IMR-90 (cell line): ENCODE results near the gene ASMTL. TPM values are rescaled to one million over a fixed set of nuclear protein-coding genes. Genes with fewer than 3 reads are reported as not detected.

Source experiments
- ATAC-seq: fragments of 200-7000 bp; cut with Tn5 transposase; 2 replicates; pipeline ENCODE4 v1.9.1; 2020; ENCODE audit warnings: low read depth, mild to moderate bottlenecking, moderate library complexity
- BruUV-seq: library from RNA; stranded (reverse); fragments of 400-500 nt; replicated peaks from 2 replicates; lab custom pipeline; 2021; lab: Mats Ljungman, UMichigan
- CTCF ChIA-PET: fragments of 300-600 bp; formaldehyde crosslinking; extraction: SDS; loops from one replicate; lab custom pipeline; 2021; ENCODE audit warnings: antibody characterized with exemption; lab: Yijun Ruan, JAX
- POLR2A ChIA-PET: fragments of 300-600 bp; sonication (Branson Sonifier 250); formaldehyde crosslinking; loops from one replicate; lab custom pipeline; 2022; ENCODE audit warnings: antibody characterized with exemption; ENCODE audit not compliant: unreplicated experiment; lab: Charles Lee
- DNase-seq: peaks from one replicate; pipeline ENCODE4 v3.0.0; 2013
- H2AFZ ChIP-seq: replicated peaks from 2 replicates; pipeline ENCODE3; 2013; ENCODE audit warnings: low read length, mild to moderate bottlenecking; ENCODE audit not compliant: poor library complexity
- H2AK5ac ChIP-seq: 2 replicates; pipeline ENCODE4 v1.6.1; 2013; ENCODE audit warnings: low read depth, low read length, inconsistent platforms
- H2AK9ac ChIP-seq: replicated peaks from 2 replicates; pipeline ENCODE3; 2013; ENCODE audit warnings: mild to moderate bottlenecking, low read depth, low read length, moderate library complexity; ENCODE audit not compliant: poor library complexity
- H2BK120ac ChIP-seq: 2 replicates; pipeline ENCODE4 v1.6.1; 2013; ENCODE audit warnings: low read depth, low read length, inconsistent platforms
- H2BK15ac ChIP-seq: 3 replicates; pipeline ENCODE4 v1.6.1; 2013; ENCODE audit warnings: low read depth, low read length, inconsistent platforms
- H2BK20ac ChIP-seq: 2 replicates; pipeline ENCODE4 v1.6.1; 2013; ENCODE audit warnings: low read depth, mild to moderate bottlenecking, inconsistent platforms, low read length, moderate library complexity
- H2BK5ac ChIP-seq: 2 replicates; pipeline ENCODE4 v1.6.1; 2013; ENCODE audit warnings: mild to moderate bottlenecking, low read depth, low read length, inconsistent platforms; ENCODE audit not compliant: poor library complexity, severe bottlenecking
- H3K14ac ChIP-seq: replicated peaks from 2 replicates; pipeline ENCODE4 v1.6.1; 2013; ENCODE audit warnings: low read depth, low read length, inconsistent platforms
- H3K18ac ChIP-seq: 2 replicates; pipeline ENCODE4 v1.6.1; 2013; ENCODE audit warnings: low read depth, low read length, control low read depth
- H3K23ac ChIP-seq: 2 replicates; pipeline ENCODE4 v1.6.1; 2013; ENCODE audit warnings: low read depth, low read length, inconsistent platforms
- H3K27ac ChIP-seq: 2 replicates; pipeline ENCODE4 v1.5.1; 2013; ENCODE audit warnings: mild to moderate bottlenecking, control low read depth, low read length; ENCODE audit not compliant: insufficient read depth
- H3K27me3 ChIP-seq: 2 replicates; pipeline ENCODE4 v1.6.1; 2013; ENCODE audit warnings: low read length; ENCODE audit not compliant: control insufficient read depth, insufficient read depth
- H3K36me3 ChIP-seq: 2 replicates; pipeline ENCODE4 v1.6.1; 2013; ENCODE audit warnings: low read length, mixed read lengths; ENCODE audit not compliant: control insufficient read depth, insufficient read depth
- H3K4ac ChIP-seq: 2 replicates; pipeline ENCODE4 v1.6.1; 2013; ENCODE audit warnings: low read depth, low read length, inconsistent platforms
- H3K4me1 ChIP-seq: 2 replicates; pipeline ENCODE4 v1.6.1; 2013; ENCODE audit warnings: low read length, mixed read lengths; ENCODE audit not compliant: control insufficient read depth, insufficient read depth
- H3K4me2 ChIP-seq: 2 replicates; pipeline ENCODE4 v1.6.1; 2013; ENCODE audit warnings: low read depth, mild to moderate bottlenecking, control low read depth, low read length, moderate library complexity
- H3K4me3 ChIP-seq: 2 replicates; pipeline ENCODE4 v1.5.1; 2013; ENCODE audit warnings: low read depth, mild to moderate bottlenecking, control low read depth, low read length, moderate library complexity; ENCODE audit not compliant: insufficient read depth
- H3K56ac ChIP-seq: 2 replicates; pipeline ENCODE4 v1.6.1; 2013; ENCODE audit warnings: low read length, inconsistent platforms; ENCODE audit not compliant: insufficient read depth; ENCODE audit errors: extremely low read depth
- H3K79me1 ChIP-seq, 2 experiments: 2 replicates each; pipeline ENCODE4 v1.6.1; 2013; ENCODE audit warnings: low read length in 2 of 2, inconsistent platforms in 1 of 2, low read depth in 1 of 2
- H3K9ac ChIP-seq: 2 replicates; pipeline ENCODE4 v1.6.1; 2013; ENCODE audit warnings: low read depth, low read length, control low read depth
- H3K9me1 ChIP-seq: 2 replicates; pipeline ENCODE4 v1.6.1; 2013; ENCODE audit warnings: low read length, inconsistent platforms; ENCODE audit not compliant: insufficient read depth
- H3K9me3 ChIP-seq: 2 replicates; pipeline ENCODE4 v1.6.1; 2013; ENCODE audit warnings: low read length; ENCODE audit not compliant: control insufficient read depth, insufficient read depth
- H4K20me1 ChIP-seq: 2 replicates; pipeline ENCODE4 v1.6.1; 2013; ENCODE audit warnings: low read length, inconsistent platforms; ENCODE audit not compliant: insufficient read depth
- H4K5ac ChIP-seq: 2 replicates; pipeline ENCODE4 v1.6.1; 2013; ENCODE audit warnings: mild to moderate bottlenecking, low read depth, low read length, control low read depth
- H4K8ac ChIP-seq, 2 experiments: 2 replicates each; pipeline ENCODE4 v1.6.1; 2013; ENCODE audit warnings: low read depth in 2 of 2, low read length in 2 of 2, control low read depth in 1 of 2, inconsistent platforms in 1 of 2
- H4K91ac ChIP-seq: 2 replicates; pipeline ENCODE4 v1.6.1; 2013; ENCODE audit warnings: low read depth, low read length, inconsistent platforms; ENCODE audit not compliant: insufficient read depth
- BHLHE40 ChIP-seq: fragments of 150-350 bp; IDR thresholded peaks from 2 replicates; pipeline ENCODE4 v1.6.1; 2016; ENCODE audit warnings: mild to moderate bottlenecking, low read depth, low read length
- CEBPB ChIP-seq: IDR thresholded peaks from 2 replicates; pipeline ENCODE4 v1.6.1; 2012; ENCODE audit warnings: low read depth, low read length, improper control_type of control experiment
- CHD1 ChIP-seq: IDR thresholded peaks from 2 replicates; pipeline ENCODE4 v1.6.1; 2012; ENCODE audit warnings: low read depth, low read length, improper control_type of control experiment
- CTCF ChIP-seq: conservative IDR thresholded peaks from 2 replicates; pipeline ENCODE4 v1.5.1; 2012; ENCODE audit warnings: mild to moderate bottlenecking, low read depth, low read length, improper control_type of control experiment
- ELK1 ChIP-seq: fragments of 150-350 bp; IDR thresholded peaks from 2 replicates; pipeline ENCODE4 v1.6.1; 2016; ENCODE audit warnings: low read depth, mild to moderate bottlenecking, low read length, moderate library complexity, borderline replicate concordance
- FOS ChIP-seq: fragments of 150-350 bp; IDR thresholded peaks from 2 replicates; pipeline ENCODE4 v1.6.1; 2016; ENCODE audit warnings: low read depth, low read length
- MAFK ChIP-seq: IDR thresholded peaks from 2 replicates; pipeline ENCODE4 v1.6.1; 2012; ENCODE audit warnings: low read depth, low read length, improper control_type of control experiment
- MAZ ChIP-seq: IDR thresholded peaks from 2 replicates; pipeline ENCODE4 v1.6.1; 2012; ENCODE audit warnings: low read depth, mild to moderate bottlenecking, low read length, improper control_type of control experiment, moderate library complexity, borderline replicate concordance
- MXI1 ChIP-seq: IDR thresholded peaks from 2 replicates; pipeline ENCODE4 v1.6.1; 2012; ENCODE audit warnings: low read depth, mild to moderate bottlenecking, low read length, moderate library complexity, borderline replicate concordance
- POLR2A ChIP-seq: IDR thresholded peaks from 2 replicates; pipeline ENCODE4 v1.6.1; 2012; ENCODE audit warnings: mild to moderate bottlenecking, low read depth, low read length
- RAD21 ChIP-seq: IDR thresholded peaks from 2 replicates; pipeline ENCODE4 v1.6.1; 2012; ENCODE audit warnings: low read length, improper control_type of control experiment
- RFX5 ChIP-seq: IDR thresholded peaks from 2 replicates; pipeline ENCODE4 v1.8.0; 2012; ENCODE audit warnings: low read depth, mild to moderate bottlenecking, low read length, moderate library complexity
- SMC3 ChIP-seq: fragments of 150-350 bp; IDR thresholded peaks from 2 replicates; pipeline ENCODE4 v1.6.1; 2016; ENCODE audit warnings: low read depth, mild to moderate bottlenecking, antibody characterized with exemption, low read length, moderate library complexity
- USF2 ChIP-seq: fragments of 150-350 bp; IDR thresholded peaks from 2 replicates; pipeline ENCODE4 v1.6.1; 2017; ENCODE audit warnings: mild to moderate bottlenecking, antibody characterized with exemption, low read length, low read depth
- WGBS, 2 experiments: methylation state at CpG; one replicate each; pipeline versions ENCODE4 v1.1.5 to v1.1.7; 2013; ENCODE audit warnings: missing lambda C conversion rate in 2 of 2; ENCODE audit not compliant: insufficient read length in 1 of 2; ENCODE audit errors: extremely low coverage in 2 of 2; 5-methylcytosine and 5-hydroxymethylcytosine counted together
- dilution Hi-C: fragments of 300-500 bp; cut with HindIII; formaldehyde crosslinking; loops from one replicate; pipeline ENCODE4 v1.14.3; 2018; ENCODE audit warnings: low sequenced_read_pairs; ENCODE audit not compliant: unreplicated experiment
- in situ Hi-C: fragments of 300-500 bp; cut with MboI; formaldehyde crosslinking; loops from 3 replicates; pipeline ENCODE4 v1.14.3; 2019; ENCODE audit warnings: low sequenced_read_pairs, inconsistent platforms, mixed read lengths
- intact Hi-C: fragments of 100-400 bp; cut with micrococcal nuclease; formaldehyde crosslinking; loops from 2 replicates; pipeline ENCODE4 v1.10.0; 2022
- polyA plus RNA-seq, 3 experiments: library from polyadenylated mRNA; depleted of rRNA; stranded (reverse); fragments of >200 nt; gene quantifications; 2 replicates each; pipeline ENCODE4 v1.2.3, GENCODE V29; 2012; ENCODE audit warnings: low replicate concordance in 1 of 3
- total RNA-seq: library from RNA; depleted of rRNA; stranded (reverse); fragments of >200 nt; gene quantifications from 2 replicates; pipeline ENCODE4 v1.2.3, GENCODE V29; 2012

Gene ASMTL
- total and polyA plus RNA-seq, 2 of the 4 experiments (the other 2 are of a cell fraction), result 13.4 to 33.4 TPM

GRCh38 chrX:1492421-1493012 is 39.8 kb upstream of the ASMTL start:
- no peak overlapping the region for H2AFZ ChIP-seq
- H3K27me3 ChIP-seq, result no peaks in the 10 kb centered on the region
- H2AK5ac ChIP-seq, result no peak overlapping the region
- H3K9me1 ChIP-seq, result no peaks in the 10 kb centered on the region
- H3K14ac ChIP-seq, result no peak overlapping the region
- H2BK120ac ChIP-seq, result no peak overlapping the region
- H3K4me3 ChIP-seq, result no peak overlapping the region
- no peaks in the 10 kb centered on the region for H3K36me3 ChIP-seq
- H3K79me1 ChIP-seq, result no peaks in the 10 kb centered on the region
- intact Hi-C loops (no loop called here), in situ Hi-C loops (no loop called here), dilution Hi-C loops (no loop called here)
- H2BK20ac ChIP-seq, result no peak overlapping the region
- no peak overlapping the region for H3K9ac ChIP-seq
- no peak overlapping the region for H3K27ac ChIP-seq
- no peak overlapping the region for H2BK5ac ChIP-seq
- H3K4me1 ChIP-seq, result no peaks in the 10 kb centered on the region
- H2AK9ac ChIP-seq, result no peak overlapping the region
- no peak overlapping the region for H3K23ac ChIP-seq
- no peak overlapping the region for H3K56ac ChIP-seq
- H4K20me1 ChIP-seq, result no peaks in the 10 kb centered on the region
- DNase-seq (no peak), ATAC-seq (no peak)
- TF ChIP-seq MXI1, result no peak
- TF ChIP-seq POLR2A, result no peak
- TF ChIP-seq SMC3, result no peak
- no peak for TF ChIP-seq RAD21
- no peak for TF ChIP-seq FOS
- TF ChIP-seq CEBPB, result no peak
- no peak for TF ChIP-seq CTCF
- TF ChIP-seq USF2, result no peak
- no peak for TF ChIP-seq RFX5
- no peak for TF ChIP-seq ELK1
- no peak for TF ChIP-seq MAFK
- TF ChIP-seq BHLHE40, result no peak
- TF ChIP-seq MAZ, result no peak
- TF ChIP-seq CHD1, result no peak
- peaks cover 10% of the 10 kb centered on the region; the same call in 1 of the 2 replicates for H3K9me3 ChIP-seq
- no TSS peak for BruUV-seq
- H2BK15ac ChIP-seq, result no peak overlapping the region
- no peak overlapping the region for H4K91ac ChIP-seq
- H4K5ac ChIP-seq, result no peak overlapping the region
- CTCF ChIA-PET, result no interaction called here
- H4K8ac ChIP-seq, result no peak overlapping the region
- no peak overlapping the region for H3K18ac ChIP-seq
- POLR2A ChIA-PET, result no interaction called here
- 87% methylated on average over 3 of the region's 9 CpGs; no CpG with 5 or more reads in 1 of the 2 experiments for WGBS, 2 experiments
- no peak overlapping the region for H3K4ac ChIP-seq
- no peak overlapping the region for H3K4me2 ChIP-seq
